ENCODE measurements around the gene PKN1.

PKN1 gene

GRCh38 chr19:14515501-14516047 lies 82.5 kb downstream of the PKN1 start:
- no peak for DNase-seq (ENCODE audit: low spot score)

GRCh38 chr19:14516048-14516534 lies 83.0 kb downstream of the PKN1 start:
- no peak for DNase-seq (ENCODE audit: low spot score)

DNA sequence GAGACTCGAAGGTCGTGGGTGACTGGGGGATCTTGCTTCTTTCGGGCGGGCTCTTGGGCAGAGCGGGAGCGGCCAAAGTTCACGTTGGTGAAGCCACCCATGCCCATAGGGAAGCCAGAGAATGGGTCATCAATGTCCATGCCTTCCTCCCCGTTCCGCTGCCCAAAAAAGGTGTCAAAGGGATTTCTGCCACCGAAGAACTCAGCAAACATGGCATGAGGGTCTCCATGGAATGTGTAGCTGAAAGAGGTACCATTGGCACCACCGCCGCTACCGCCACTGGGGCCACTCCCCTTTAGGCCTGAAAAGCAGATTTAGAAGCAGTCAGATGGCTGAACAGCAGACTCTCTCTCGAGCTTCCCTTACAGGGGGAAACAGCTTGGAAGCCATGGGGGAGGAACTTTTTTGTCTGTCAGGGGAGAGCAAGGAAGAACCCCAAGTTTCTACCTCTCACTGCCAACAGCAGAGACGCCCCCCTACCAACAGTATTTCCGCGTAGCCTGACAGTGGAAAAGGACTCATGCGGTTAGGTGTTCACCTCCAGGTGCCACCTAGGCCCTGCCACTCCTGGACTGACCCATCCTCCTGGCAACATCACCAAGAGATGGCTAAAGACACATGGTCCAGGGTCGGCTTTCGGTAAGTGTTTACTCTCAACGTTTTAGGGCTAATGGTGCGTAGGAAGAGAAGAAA lies 83.8 kb downstream of the PKN1 start:
- peak; percentile 29 for DNase-seq (ENCODE audit: low spot score)

DNA sequence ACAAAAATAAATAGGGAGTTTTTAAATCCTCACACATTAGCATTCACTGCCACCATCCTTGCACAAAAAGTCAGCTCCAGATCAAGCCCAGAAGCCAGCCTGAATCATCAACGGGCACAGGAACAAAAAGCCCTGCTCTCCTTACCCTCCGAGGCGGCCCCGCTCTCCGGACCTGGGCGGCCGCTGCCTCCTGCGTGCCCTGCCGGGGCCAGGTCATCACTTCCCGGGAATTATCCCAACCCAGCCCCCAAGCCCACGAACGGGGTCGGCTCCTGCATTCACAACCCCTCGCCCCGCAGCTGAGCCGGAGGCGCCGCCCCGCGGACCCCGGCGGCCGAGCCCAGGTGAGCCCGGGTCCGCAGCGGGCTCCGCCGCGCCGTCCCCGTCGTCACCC lies 84.3 kb downstream of the PKN1 start:
- no peak for DNase-seq (ENCODE audit: low spot score)

DNA sequence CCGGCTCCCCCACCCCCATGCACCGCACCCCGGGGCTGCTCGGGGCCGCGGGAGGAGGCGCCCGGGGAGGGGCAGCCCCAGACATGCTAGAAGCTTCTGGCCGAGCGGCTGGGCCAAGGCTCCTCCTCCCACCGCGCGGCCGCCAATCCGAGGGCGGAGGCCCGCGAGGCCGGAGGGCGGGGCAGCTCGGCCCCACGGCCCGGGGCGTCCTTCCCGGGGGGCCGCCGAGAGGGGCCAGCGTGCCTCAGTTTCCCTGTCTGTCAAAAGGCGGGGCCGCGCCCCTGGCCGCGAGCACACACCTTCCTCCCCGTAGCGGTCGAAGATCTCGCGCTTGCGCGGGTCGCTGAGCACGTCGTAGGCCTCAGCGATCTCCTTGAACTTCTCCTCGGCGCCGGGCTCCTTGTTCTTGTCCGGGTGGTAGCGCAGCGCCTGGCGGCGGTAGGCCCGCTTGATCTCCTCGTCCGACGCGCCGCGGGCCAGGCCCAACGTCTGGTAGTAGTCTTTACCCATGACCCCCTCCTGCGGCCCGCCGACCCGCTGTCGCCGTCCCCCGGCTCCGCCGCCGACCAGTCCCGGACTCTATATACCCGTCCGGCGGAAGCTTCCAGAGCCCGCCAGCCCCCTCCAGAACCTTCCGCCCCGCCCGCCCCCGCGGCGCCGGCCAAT lies 84.9 kb downstream of the PKN1 start, which contains the start of gene DNAJB1:
Gene DNAJB1, minus strand, starts transcription at position 558 of the 666 bp plus-strand sequence. Its CDS starts 48 bp downstream, at position 510.
- peak; percentile 81 for DNase-seq (ENCODE audit: low spot score)

DNA sequence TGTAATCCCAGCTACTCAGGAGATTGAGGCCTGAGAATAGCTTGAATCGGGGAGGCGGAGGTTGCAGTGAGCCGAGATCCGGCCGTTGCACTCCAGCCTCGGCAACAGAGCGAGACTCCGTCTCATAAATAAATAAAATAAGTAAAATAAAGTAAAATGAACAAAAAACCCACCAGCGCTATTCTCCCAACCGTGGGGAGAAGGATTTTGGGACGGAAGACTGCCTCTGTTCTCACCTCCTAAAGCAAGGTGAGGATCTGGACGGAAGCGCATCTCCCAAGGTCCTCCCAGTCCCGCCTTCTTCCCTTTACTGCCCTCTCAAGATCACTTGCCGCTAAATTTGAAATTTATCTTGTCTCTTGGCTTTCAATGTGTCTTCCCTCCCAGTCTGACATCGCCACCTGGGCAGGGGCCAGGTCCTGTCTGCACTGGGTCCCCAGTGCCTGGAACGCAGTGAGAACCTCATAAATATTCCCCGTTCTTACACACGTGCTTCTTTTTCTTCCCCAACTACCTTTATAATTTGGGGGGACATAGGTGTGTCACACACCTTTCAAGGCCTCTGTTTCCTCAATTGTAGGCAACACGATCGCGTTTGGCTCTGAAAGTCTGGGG lies 86.2 kb downstream of the PKN1 start:
- no peak for DNase-seq (ENCODE audit: low spot score)

GRCh38 chr19:14519860-14520407 lies 86.8 kb downstream of the PKN1 start:
- no peak for DNase-seq (ENCODE audit: low spot score)

- DNase-seq (ENCODE audit: low spot score): no peak
Measured at GRCh38 chr19:14520543-14520942, 87.4 kb downstream of the PKN1 start.

All from hematopoietic multipotent progenitor cell treated with erythropoietin and hydrocortisone succinate and interleukin-3 and kit ligand, for 15 days (in vitro differentiated cells).